ENCODE results near the gene USP34. TPM values are rescaled to one million over a fixed set of nuclear protein-coding genes. Genes with fewer than 3 reads are reported as not detected.

The USP34 gene
- total and polyA plus RNA-seq, 2 experiments from 2014 or later, result 81.8 to 157 TPM

DNA sequence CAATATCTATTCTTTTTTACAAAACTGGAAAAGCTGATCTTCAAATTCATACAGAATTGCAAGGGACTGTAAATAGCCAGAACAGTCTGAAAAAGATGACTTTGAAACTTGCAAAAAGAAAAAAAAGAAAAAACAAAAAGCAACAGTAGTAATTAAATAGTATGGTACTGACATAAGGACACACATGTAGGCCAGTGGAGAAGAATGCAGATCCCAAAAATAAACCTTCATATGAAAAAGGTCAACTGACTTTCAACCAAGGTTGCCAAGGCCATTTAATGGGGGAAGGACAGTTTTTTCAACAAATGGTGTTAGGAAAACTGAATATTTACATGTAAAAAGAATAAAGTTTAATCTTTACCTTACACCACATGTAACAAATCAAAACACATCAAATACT, 111.8 kb downstream of the USP34 start (continued):
- no peak for TF ChIP-seq EZH2 (IDR thresholded peaks at IDR 0.05; ENCODE audit: low read depth, unreplicated experiment)
- TF ChIP-seq POLR2AphosphoS5 (IDR thresholded peaks at IDR 0.05; ENCODE audit: low read depth), result no peak
- no peak for TF ChIP-seq EZH2phosphoT487 (IDR thresholded peaks at IDR 0.05; ENCODE audit: unreplicated experiment)
- no peak for TF ChIP-seq CREB1 (CRISPR knock-in tag; IDR thresholded peaks at IDR 0.05; ENCODE audit: low read depth)

- ATAC-seq, result no peak
- TF ChIP-seq STAT1 (IDR thresholded peaks at IDR 0.05; ENCODE audit: unreplicated experiment) (no peak), CREB1 (CRISPR knock-in tag; IDR thresholded peaks at IDR 0.05; ENCODE audit: low read depth) (no peak), ZNF331 (CRISPR knock-in tag; IDR thresholded peaks at IDR 0.05; ENCODE audit: low read depth) (no peak), CTCF (conservative IDR thresholded peaks at IDR 0.05; ENCODE audit: low read depth in 2 of 2) (no peak), POLR2AphosphoS5 (IDR thresholded peaks at IDR 0.05; ENCODE audit: low read depth) (no peak), ZNF114 (CRISPR knock-in tag; IDR thresholded peaks at IDR 0.05) (no peak)
- TF ChIP-seq, protein P1, sequence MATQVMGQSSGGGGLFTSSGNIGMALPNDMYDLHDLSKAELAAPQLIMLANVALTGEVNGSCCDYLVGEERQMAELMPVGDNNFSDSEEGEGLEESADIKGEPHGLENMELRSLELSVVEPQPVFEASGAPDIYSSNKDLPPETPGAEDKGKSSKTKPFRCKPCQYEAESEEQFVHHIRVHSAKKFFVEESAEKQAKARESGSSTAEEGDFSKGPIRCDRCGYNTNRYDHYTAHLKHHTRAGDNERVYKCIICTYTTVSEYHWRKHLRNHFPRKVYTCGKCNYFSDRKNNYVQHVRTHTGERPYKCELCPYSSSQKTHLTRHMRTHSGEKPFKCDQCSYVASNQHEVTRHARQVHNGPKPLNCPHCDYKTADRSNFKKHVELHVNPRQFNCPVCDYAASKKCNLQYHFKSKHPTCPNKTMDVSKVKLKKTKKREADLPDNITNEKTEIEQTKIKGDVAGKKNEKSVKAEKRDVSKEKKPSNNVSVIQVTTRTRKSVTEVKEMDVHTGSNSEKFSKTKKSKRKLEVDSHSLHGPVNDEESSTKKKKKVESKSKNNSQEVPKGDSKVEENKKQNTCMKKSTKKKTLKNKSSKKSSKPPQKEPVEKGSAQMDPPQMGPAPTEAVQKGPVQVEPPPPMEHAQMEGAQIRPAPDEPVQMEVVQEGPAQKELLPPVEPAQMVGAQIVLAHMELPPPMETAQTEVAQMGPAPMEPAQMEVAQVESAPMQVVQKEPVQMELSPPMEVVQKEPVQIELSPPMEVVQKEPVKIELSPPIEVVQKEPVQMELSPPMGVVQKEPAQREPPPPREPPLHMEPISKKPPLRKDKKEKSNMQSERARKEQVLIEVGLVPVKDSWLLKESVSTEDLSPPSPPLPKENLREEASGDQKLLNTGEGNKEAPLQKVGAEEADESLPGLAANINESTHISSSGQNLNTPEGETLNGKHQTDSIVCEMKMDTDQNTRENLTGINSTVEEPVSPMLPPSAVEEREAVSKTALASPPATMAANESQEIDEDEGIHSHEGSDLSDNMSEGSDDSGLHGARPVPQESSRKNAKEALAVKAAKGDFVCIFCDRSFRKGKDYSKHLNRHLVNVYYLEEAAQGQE (IDR thresholded peaks at IDR 0.05; ENCODE audit: unreplicated experiment), result no peak
- no peak for DNase-seq (ENCODE audit: low spot score)
- no peak overlapping the region for H3K4me3 Mint-ChIP-seq
- no peaks in the 10 kb centered on the region for H3K36me3 ChIP-seq (ENCODE audit: insufficient read depth)
- no peaks in the 10 kb centered on the region for H3K27me3 ChIP-seq (ENCODE audit: insufficient read depth)
- peaks cover 6% of the 10 kb centered on the region; the same call in 1 of the 2 replicates for H3K4me1 ChIP-seq (ENCODE audit: insufficient read depth)
- no peaks in the 10 kb centered on the region for H3K9me2 ChIP-seq (ENCODE audit: insufficient read depth)
- no peak overlapping the region for H3K27ac Mint-ChIP-seq
- H3K36me3 Mint-ChIP-seq (ENCODE audit: low read depth), result peaks cover 15% of the 10 kb centered on the region; the same call in 2 of the 3 replicates
- H2AFZ ChIP-seq, result no peak overlapping the region
- no peak overlapping the region for H3K27ac ChIP-seq (ENCODE audit: low read depth)
- no peak overlapping the region for H3K4me2 ChIP-seq
- peaks cover 5% of the 10 kb centered on the region for H3K27me3 Mint-ChIP-seq (ENCODE audit: insufficient read depth, low read depth, poor library complexity)
- peaks cover 83% of the 10 kb centered on the region for H3K79me2 ChIP-seq (replicated peaks; ENCODE audit: insufficient read depth)
- H3F3A ChIP-seq (replicated peaks; ENCODE audit: low read depth), result no peaks in the 10 kb centered on the region
- H3K4me1 Mint-ChIP-seq, result peaks cover 29% of the 10 kb centered on the region
- no peak overlapping the region for H3K4me3 ChIP-seq
- H3K9me3 Mint-ChIP-seq, result no peaks in the 10 kb centered on the region
- no peaks in the 10 kb centered on the region; the same call in 1 of the 2 replicates for H4K20me1 ChIP-seq (replicated peaks; ENCODE audit: insufficient read depth)
Measured at GRCh38 chr2:61357681-61358080, 113.2 kb downstream of the USP34 start.
